A549 (cell line): Measurements from ENCODE around the gene AGBL4.

Source experiments
- HOXA7 ChIP-seq: fragments of 250-450 bp; sonication (Bioruptor Pico); IDR thresholded peaks from 2 replicates; pipeline ENCODE4 v1.5.0; 2020; ENCODE audit warnings: mild to moderate bottlenecking, moderate library complexity
- TF ChIP-seq, protein P1 (sequence below): fragments of >200 bp; sonication (Bioruptor Twin); formaldehyde crosslinking; IDR thresholded peaks from 3 replicates; pipeline ENCODE4 v1.5.1; 2016

DNA sequence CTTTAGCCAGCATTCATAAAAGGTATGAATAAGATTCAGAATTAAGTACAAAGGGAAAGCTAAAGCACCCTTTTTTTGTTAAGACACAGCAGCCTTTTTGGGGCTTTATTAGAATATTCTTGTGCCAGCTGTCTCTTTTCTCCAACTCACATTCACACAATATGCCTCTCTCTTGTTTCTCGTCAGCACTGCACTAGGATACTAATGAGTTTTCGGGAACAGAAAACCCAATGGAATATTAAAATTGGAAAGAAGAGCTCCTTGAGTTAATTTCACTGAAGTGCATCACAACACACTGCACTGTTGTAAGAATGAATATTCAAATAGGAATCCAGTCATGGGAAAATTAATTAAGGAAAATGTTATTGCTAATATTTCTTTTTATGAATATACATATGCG lies 836.7 kb downstream of the AGBL4 start:
- no peak for TF ChIP-seq HOXA7 (CRISPR knock-in tag)
- TF ChIP-seq, protein P1, sequence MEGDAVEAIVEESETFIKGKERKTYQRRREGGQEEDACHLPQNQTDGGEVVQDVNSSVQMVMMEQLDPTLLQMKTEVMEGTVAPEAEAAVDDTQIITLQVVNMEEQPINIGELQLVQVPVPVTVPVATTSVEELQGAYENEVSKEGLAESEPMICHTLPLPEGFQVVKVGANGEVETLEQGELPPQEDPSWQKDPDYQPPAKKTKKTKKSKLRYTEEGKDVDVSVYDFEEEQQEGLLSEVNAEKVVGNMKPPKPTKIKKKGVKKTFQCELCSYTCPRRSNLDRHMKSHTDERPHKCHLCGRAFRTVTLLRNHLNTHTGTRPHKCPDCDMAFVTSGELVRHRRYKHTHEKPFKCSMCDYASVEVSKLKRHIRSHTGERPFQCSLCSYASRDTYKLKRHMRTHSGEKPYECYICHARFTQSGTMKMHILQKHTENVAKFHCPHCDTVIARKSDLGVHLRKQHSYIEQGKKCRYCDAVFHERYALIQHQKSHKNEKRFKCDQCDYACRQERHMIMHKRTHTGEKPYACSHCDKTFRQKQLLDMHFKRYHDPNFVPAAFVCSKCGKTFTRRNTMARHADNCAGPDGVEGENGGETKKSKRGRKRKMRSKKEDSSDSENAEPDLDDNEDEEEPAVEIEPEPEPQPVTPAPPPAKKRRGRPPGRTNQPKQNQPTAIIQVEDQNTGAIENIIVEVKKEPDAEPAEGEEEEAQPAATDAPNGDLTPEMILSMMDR: no peak
